GM12891 (cell line): ENCODE results near the gene VPS51.

Source experiments
- DNase-seq: peaks from one replicate; pipeline ENCODE4 v3.0.0; 2011; ENCODE audit warnings: low spot score; ENCODE audit not compliant: insufficient read length
- FAIRE-seq: peaks from 2 replicates; lab custom pipeline; 2011; peaks lifted over from hg19 to GRCh38; lab: Jason Lieb, UNC
- PAX5 ChIP-seq: IDR thresholded peaks from 2 replicates; pipeline ENCODE4 v1.6.1; 2011; ENCODE audit warnings: low read length, moderate library complexity, mild to moderate bottlenecking; ENCODE audit not compliant: insufficient read depth, severe bottlenecking
- POLR2A ChIP-seq: IDR thresholded peaks from 2 replicates; pipeline ENCODE4 v1.6.1; 2011; ENCODE audit warnings: low read depth, low read length, control low read depth
- POLR2AphosphoS5 ChIP-seq: IDR thresholded peaks from 2 replicates; pipeline ENCODE4 v1.6.1; 2011; ENCODE audit warnings: low read depth, low read length, control low read depth
- POU2F2 ChIP-seq: IDR thresholded peaks from 2 replicates; pipeline ENCODE4 v1.6.1; 2011; ENCODE audit warnings: low read depth, mild to moderate bottlenecking, control low read depth, low read length, moderate library complexity
- SPI1 ChIP-seq: IDR thresholded peaks from 2 replicates; pipeline ENCODE4 v1.6.1; 2011; ENCODE audit warnings: low read depth, low read length, control low read depth
- TAF1 ChIP-seq: IDR thresholded peaks from 2 replicates; pipeline ENCODE4 v1.6.1; 2011; ENCODE audit warnings: low read depth, low read length, control low read depth

The VPS51 gene

GRCh38 chr11:65059959-65060824, 35.8 kb upstream of the VPS51 start:
- no peak for FAIRE-seq
- no peak for DNase-seq
- TF ChIP-seq TAF1 (no peak), POLR2A (no peak), POLR2AphosphoS5 (no peak), PAX5 (no peak), POU2F2 (no peak), SPI1 (no peak)

GRCh38 chr11:65060913-65061408, 35.1 kb upstream of the VPS51 start:
- FAIRE-seq (no peak), DNase-seq (no peak)

GRCh38 chr11:65063532-65063931, 32.5 kb upstream of the VPS51 start:
- DNase-seq (no peak), FAIRE-seq (no peak)
- TF ChIP-seq POU2F2 = no peak
- TF ChIP-seq POLR2AphosphoS5 = no peak
- TF ChIP-seq TAF1 = no peak
- TF ChIP-seq SPI1 = no peak
- TF ChIP-seq PAX5 = no peak
- TF ChIP-seq POLR2A = no peak

More at GRCh38 chr11:65060913-65061408, 35.1 kb upstream of the VPS51 start:
- TF ChIP-seq POLR2AphosphoS5 = no peak
- no peak for TF ChIP-seq PAX5
- no peak for TF ChIP-seq TAF1
- TF ChIP-seq SPI1 = no peak
- TF ChIP-seq POLR2A = no peak
- no peak for TF ChIP-seq POU2F2

GRCh38 chr11:65064847-65065240, 31.2 kb upstream of the VPS51 start:
- no peak for TF ChIP-seq TAF1
- no peak for TF ChIP-seq POLR2A
- TF ChIP-seq SPI1 = no peak
- no peak for TF ChIP-seq POLR2AphosphoS5
- no peak for TF ChIP-seq PAX5
- TF ChIP-seq POU2F2 = no peak
- FAIRE-seq = no peak

GRCh38 chr11:65065851-65066250, 30.2 kb upstream of the VPS51 start:
- no peak for DNase-seq
- FAIRE-seq = no peak
- no peak for TF ChIP-seq PAX5
- no peak for TF ChIP-seq TAF1
- no peak for TF ChIP-seq POLR2AphosphoS5
- TF ChIP-seq POU2F2 = no peak
- no peak for TF ChIP-seq SPI1
- TF ChIP-seq POLR2A = no peak

More at GRCh38 chr11:65064847-65065240, 31.2 kb upstream of the VPS51 start:
- no peak for DNase-seq

- FAIRE-seq (no peak), DNase-seq (no peak)
- no peak for TF ChIP-seq POLR2A
- TF ChIP-seq POU2F2 = no peak
Measured at GRCh38 chr11:65066315-65066714, 29.7 kb upstream of the VPS51 start.

- no peak for DNase-seq
- no peak for FAIRE-seq
- TF ChIP-seq SPI1 = no peak
- no peak for TF ChIP-seq POLR2AphosphoS5
- TF ChIP-seq PAX5 = no peak
- TF ChIP-seq POLR2A = no peak
- no peak for TF ChIP-seq POU2F2
- TF ChIP-seq TAF1 = no peak
Measured at GRCh38 chr11:65066805-65067291, 29.2 kb upstream of the VPS51 start.

GRCh38 chr11:65067446-65067845, 28.6 kb upstream of the VPS51 start:
- TF ChIP-seq POLR2AphosphoS5 (no peak), POLR2A (no peak), TAF1 (no peak), SPI1 (no peak), POU2F2 (no peak), PAX5 (no peak)

GRCh38 chr11:65069217-65069616, 26.8 kb upstream of the VPS51 start:
- FAIRE-seq (peak; percentile 70), DNase-seq (no peak)

More at GRCh38 chr11:65067446-65067845, 28.6 kb upstream of the VPS51 start:
- no peak for DNase-seq
- FAIRE-seq = no peak

More at GRCh38 chr11:65069217-65069616, 26.8 kb upstream of the VPS51 start:
- TF ChIP-seq POLR2A (no peak), TAF1 (no peak), POU2F2 (no peak), PAX5 (no peak), POLR2AphosphoS5 (no peak), SPI1 (no peak)
